IPS DF 19.7 (cell line): ENCODE results near the gene DNPEP.

ENCODE experiments used
- DNase-seq: peaks from one replicate; pipeline ENCODE4 v3.0.0-alpha.2; 2013; ENCODE audit warnings: low read depth, low spot score

Gene DNPEP

GRCh38 chr2:219387306-219388120 is at the start of gene DNPEP:
DNPEP (minus strand) TSS chr2:219387912; CDS start chr2:219387794, 118 bp downstream.
- DNase-seq: no peak

GRCh38 chr2:219437141-219437540 is 49.4 kb upstream of the DNPEP start:
- DNase-seq: no peak

GRCh38 chr2:219436491-219436890 is 48.8 kb upstream of the DNPEP start:
- no peak for DNase-seq

- DNase-seq: no peak
Measured at GRCh38 chr2:219435701-219436100, 48.0 kb upstream of the DNPEP start.

- DNase-seq: no peak
Measured at GRCh38 chr2:219434718-219435525, 47.2 kb upstream of the DNPEP start, which contains the start of gene SPEG. SPEG (plus strand) TSS chr2:219434843; CDS start chr2:219434978, 135 bp downstream.

DNA sequence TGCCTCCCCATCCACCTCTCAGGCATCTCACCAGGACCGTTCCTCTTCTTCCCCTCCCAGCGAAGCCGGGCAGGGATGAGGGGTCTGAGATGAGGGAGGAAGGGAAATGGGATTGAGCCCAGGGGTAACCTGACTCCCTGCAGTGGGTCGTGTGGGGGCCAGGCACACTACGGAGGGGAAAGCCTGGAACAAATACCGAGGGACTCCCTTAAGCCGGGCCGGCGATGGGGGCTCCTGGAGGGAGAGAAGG is 46.7 kb upstream of the DNPEP start:
- no peak for DNase-seq

GRCh38 chr2:219433666-219434467 is 46.2 kb upstream of the DNPEP start:
- DNase-seq: peak; percentile 80

DNA sequence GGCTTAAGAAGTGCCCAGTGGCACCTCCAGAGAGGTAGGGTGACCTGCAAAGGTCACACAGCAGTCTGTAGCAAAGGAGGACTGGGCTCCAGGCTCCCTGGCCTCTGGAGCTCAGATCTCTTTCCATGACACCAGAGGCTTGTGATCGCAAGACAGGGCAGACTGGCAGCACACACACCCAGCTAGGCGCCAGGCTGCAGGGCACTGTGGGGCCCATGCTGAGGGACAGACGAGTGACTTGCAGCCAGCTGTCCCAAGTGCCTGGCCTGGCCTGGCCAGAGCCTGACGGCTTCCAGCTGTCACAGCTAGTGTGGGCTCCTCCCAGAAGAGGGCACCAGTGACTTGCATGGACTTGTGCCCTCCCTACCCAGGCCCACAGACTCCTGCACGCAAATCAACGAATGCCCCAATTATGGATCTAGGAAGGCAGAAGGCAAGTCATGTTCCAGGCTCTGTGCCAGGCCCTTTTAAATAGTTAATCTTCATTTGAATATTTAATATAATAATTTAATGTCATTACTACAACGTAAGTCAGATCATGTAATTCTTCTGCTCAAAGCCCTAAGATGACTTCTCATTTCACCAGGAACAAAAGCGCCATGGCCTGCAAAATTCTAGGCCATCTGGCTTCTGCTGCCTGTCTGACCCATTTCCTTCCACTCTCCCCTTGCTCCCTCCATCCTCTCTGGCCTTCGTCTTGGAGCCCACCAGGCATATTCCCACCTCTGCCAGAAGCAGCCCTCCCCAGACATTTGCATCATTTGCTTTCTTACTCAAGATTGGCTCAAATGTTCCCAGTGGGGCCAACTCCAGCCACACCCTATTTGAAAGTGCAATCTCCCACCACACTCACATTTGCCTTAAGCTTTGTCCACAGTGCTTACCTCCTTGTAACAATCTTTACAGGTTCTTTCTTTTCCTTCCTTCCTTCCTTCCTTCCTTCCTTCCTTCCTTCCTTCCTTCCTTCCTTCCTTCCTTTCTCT is 43.2 kb upstream of the DNPEP start:
- DNase-seq: no peak

DNA sequence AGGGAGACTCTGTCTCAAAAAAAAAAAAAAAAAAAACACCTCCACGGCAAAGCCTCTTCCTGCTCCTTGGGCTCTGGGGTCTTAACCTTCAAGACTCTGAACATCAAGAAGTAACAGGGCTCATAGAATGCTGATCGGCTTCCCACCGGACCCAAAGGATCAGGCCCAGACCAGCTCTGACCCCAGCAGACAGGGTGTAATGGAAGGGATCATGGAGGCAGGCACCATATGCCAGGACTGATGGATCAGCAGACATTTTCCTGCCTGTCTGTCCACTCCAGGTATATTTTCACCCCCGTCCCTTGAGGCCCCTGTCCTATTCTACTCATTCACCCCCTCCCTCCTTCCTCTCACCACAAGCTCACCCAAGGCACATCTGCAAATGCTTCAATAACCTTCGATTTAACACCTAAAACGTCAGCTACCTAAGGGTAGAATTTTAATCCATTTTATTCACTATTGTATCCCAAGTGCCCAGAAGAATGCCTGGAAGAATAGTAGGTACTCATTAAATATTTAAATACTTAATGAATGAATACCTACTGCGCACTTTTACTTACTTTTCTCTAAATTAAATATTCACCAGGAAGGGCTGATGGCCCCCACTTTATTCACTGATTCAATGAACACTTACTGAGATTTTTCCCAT is 42.4 kb upstream of the DNPEP start:
- no peak for DNase-seq

DNA sequence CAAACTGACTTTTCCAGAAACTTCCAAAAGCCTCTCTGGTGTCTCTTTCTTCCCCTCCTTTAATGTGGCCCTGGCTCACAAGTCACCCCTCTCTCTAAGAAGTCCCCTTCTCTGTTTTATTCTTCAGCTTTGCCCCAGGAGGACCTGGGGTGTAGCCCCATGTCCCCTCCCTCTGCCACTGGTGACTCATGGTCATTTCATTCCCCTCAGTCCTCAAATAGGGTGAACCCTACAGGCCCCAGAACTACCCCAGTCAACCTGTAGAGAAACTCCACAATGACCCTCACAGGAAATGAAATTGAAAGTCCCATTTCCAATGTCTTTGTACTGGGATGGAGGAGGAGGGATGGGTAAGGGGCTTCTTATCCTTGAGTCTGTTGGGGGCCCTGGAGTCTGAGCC is 40.8 kb upstream of the DNPEP start:
- no peak for DNase-seq

- DNase-seq: no peak
Measured at GRCh38 chr2:219426534-219427136, 38.9 kb upstream of the DNPEP start.

DNA sequence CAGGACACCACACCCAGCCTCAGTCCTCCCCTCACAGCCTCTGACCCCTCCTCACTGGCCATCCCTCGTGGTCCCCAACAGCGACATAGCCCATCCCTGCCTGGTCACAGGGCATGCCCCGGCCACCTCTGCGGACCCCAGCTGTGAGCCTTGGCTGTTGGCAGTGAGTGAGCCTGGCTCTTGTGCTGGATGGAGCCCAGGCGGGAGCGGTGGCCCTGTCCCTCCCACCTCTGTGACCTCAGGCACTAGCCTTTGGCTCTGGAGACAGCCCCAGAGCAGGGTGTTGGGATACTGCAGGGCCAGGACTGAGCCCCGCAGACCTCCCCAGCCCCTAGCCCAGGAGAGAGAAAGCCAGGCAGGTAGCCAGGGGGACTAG is 38.3 kb upstream of the DNPEP start:
- DNase-seq: no peak

DNA sequence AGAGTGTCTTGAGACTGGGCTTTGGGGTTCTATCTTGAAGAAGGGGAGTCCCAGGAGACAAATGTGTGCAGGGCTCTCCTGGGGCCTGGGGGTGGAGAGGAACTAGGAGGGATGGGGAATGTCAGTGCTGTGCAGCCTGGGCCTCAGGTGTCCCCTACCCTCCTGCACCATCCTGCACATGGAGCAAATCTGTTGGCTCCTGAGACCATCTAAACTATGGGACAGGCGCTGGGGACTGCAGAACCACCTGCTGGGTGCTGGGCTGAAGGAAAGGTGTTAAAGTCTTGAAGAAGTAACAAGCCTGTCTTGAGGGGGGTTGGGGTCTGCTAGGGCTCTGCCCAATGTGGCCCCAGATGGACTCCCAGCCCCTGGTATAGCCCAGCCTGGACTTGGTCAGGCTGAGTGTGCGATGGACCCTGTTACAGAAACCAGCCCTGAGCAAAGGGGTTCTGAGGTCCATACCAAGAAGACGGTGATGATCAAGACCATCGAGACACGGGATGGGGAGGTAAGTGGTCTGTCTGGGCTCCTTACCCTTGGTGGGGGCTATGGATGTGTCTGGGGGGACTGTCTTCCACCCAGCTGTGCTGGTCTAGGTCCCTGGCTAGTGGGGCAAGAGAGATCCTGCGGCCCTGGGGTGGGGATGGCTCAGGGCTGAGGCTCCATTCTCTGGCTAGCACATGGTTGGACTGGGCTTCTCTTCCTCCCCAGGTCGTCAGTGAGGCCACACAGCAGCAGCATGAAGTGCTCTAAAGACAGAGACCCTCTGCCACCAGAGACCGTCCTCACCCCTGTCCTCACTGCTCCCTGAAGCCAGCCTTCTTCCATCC is 37.7 kb upstream of the DNPEP start:
- no peak for DNase-seq

GRCh38 chr2:219423652-219424377 is 36.1 kb upstream of the DNPEP start:
- no peak for DNase-seq

DNA sequence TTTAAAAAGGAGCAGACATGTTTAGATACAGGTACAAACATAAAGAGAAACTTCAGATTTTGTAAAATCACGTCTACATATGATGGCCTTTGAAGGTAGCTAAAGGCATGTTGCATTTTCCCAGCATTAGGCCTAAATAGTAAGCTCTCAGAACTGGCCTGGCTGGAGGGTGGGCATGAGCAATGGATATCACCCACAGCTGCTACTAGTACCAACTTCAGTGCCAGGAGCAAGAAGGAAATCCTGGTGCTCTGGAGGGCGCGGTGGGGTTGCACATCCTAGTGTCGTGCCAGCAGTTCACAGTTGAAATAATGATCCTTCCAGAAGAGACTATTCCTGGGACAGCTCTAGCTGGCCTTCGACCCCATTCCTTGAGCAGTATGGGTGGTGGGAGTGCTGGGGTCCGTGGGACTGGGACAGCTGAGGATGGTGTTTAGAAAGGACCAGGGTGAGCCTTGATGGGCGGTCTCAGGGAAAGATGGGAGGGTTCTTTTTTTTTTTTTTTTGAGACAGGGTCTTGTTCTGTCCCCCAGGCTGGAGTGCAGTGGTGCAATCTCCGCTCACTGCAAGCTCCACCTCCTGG is 35.3 kb upstream of the DNPEP start:
- no peak for DNase-seq

GRCh38 chr2:219421323-219421722 is 33.6 kb upstream of the DNPEP start:
- DNase-seq: no peak

DNA sequence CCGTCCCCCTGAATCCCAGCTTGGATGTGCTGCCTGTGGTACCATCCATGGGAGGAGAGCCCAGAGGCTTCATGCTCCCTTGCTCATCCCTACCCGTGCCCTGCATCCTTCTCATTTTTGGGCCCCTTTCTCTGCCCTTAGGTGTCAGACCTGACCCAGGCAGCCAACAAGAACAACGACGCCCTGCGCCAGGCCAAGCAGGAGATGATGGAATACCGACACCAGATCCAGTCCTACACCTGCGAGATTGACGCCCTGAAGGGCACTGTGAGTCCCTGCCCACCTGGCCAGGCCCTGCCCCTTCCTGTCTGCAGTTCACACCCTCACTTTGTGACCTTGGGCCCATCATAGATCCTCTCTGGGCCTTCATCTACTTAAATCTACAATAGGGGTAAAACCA is 33.0 kb upstream of the DNPEP start:
- DNase-seq: no peak
